Mesothelial cell of epicardium (in vitro differentiated cells): Measurements from ENCODE around the gene ST6GALNAC6. TPM values are rescaled to one million over a fixed set of nuclear protein-coding genes. Genes with fewer than 3 reads are reported as not detected.
A peak's percentile ranks its signal among the peaks of the same experiment; 100 is the strongest.

ENCODE experiments used
- DNase-seq, 2 experiments: peaks; one replicate each; pipeline ENCODE4 v3.0.0; 2021; ENCODE audit warnings: low spot score in 2 of 2; ENCODE audit not compliant: unreplicated experiment in 2 of 2
- H3K27ac Mint-ChIP-seq: 2 replicates; pipeline ENCODE4 v1.8.0; 2021; ENCODE audit warnings: mixed read lengths
- H3K27me3 Mint-ChIP-seq: 2 replicates; pipeline ENCODE4 v1.8.0; 2021; ENCODE audit warnings: low read depth, mixed read lengths
- H3K36me3 Mint-ChIP-seq: 2 replicates; pipeline ENCODE4 v1.8.0; 2021; ENCODE audit warnings: mixed read lengths
- H3K4me1 Mint-ChIP-seq: 2 replicates; pipeline ENCODE4 v1.8.0; 2021; ENCODE audit warnings: mixed read lengths
- H3K4me3 Mint-ChIP-seq: 2 replicates; pipeline ENCODE4 v1.8.0; 2021; ENCODE audit warnings: mild to moderate bottlenecking, moderate library complexity, mixed read lengths
- H3K9me3 Mint-ChIP-seq: 2 replicates; pipeline ENCODE4 v1.8.0; 2021; ENCODE audit warnings: mixed read lengths
- CTCF ChIP-seq: fragments of 200-600 bp; sonication (generic); IDR thresholded peaks from one replicate; pipeline ENCODE4 v1.5.0; 2021; ENCODE audit warnings: antibody characterized with exemption; ENCODE audit not compliant: unreplicated experiment
- total RNA-seq: library from RNA; stranded (reverse); gene quantifications from 3 replicates; pipeline ENCODE4 v1.2.1, GENCODE V29; 2021

Gene ST6GALNAC6
- total RNA-seq, 1 donor from 2014 or later = 34.2 TPM

- TF ChIP-seq CTCF = no peak
- Mint-ChIP-seq H3K9me3 (no peaks in the 10 kb centered on the region), H3K4me3 (no peak overlapping the region), H3K36me3 (no peaks in the 10 kb centered on the region), H3K4me1 (peaks cover 17% of the 10 kb centered on the region), H3K27ac (no peak overlapping the region), H3K27me3 (no peaks in the 10 kb centered on the region)
- no peak for DNase-seq
Observed at GRCh38 chr9:127860260-127860659, 39.1 kb downstream of the ST6GALNAC6 start.

- no peaks in the 10 kb centered on the region for H3K36me3 Mint-ChIP-seq
- H3K27me3 Mint-ChIP-seq = no peaks in the 10 kb centered on the region
- H3K4me3 Mint-ChIP-seq = no peak overlapping the region
- peaks cover 16% of the 10 kb centered on the region for H3K4me1 Mint-ChIP-seq
- H3K9me3 Mint-ChIP-seq = no peaks in the 10 kb centered on the region
- no peak for TF ChIP-seq CTCF
- peak overlapping the region; percentile 75 for H3K27ac Mint-ChIP-seq
- no peak for DNase-seq
Observed at GRCh38 chr9:127858041-127858512, 41.3 kb downstream of the ST6GALNAC6 start.

GRCh38 chr9:127857278-127857677, 42.1 kb downstream of the ST6GALNAC6 start:
- Mint-ChIP-seq H3K4me3 (no peak overlapping the region), H3K36me3 (no peaks in the 10 kb centered on the region), H3K4me1 (peaks cover 12% of the 10 kb centered on the region), H3K27me3 (no peaks in the 10 kb centered on the region), H3K27ac (no peak overlapping the region), H3K9me3 (no peaks in the 10 kb centered on the region)
- TF ChIP-seq CTCF = no peak
- no peak for DNase-seq

- no peak for DNase-seq
- Mint-ChIP-seq H3K27me3 (no peaks in the 10 kb centered on the region), H3K27ac (no peak overlapping the region), H3K4me1 (peaks cover 12% of the 10 kb centered on the region), H3K4me3 (no peak overlapping the region), H3K9me3 (no peaks in the 10 kb centered on the region), H3K36me3 (no peaks in the 10 kb centered on the region)
- TF ChIP-seq CTCF = no peak
Observed at GRCh38 chr9:127856729-127857116, 42.7 kb downstream of the ST6GALNAC6 start.

GRCh38 chr9:127856094-127856728, 43.2 kb downstream of the ST6GALNAC6 start:
- Mint-ChIP-seq H3K9me3 (no peaks in the 10 kb centered on the region), H3K27ac (no peak overlapping the region), H3K4me3 (no peak overlapping the region), H3K27me3 (no peaks in the 10 kb centered on the region), H3K4me1 (peaks cover 12% of the 10 kb centered on the region), H3K36me3 (no peaks in the 10 kb centered on the region)
- TF ChIP-seq CTCF = no peak
- DNase-seq = no peak

- TF ChIP-seq CTCF = no peak
- Mint-ChIP-seq H3K36me3 (no peaks in the 10 kb centered on the region), H3K4me1 (peaks cover 12% of the 10 kb centered on the region), H3K4me3 (no peak overlapping the region), H3K27me3 (no peaks in the 10 kb centered on the region), H3K27ac (no peak overlapping the region), H3K9me3 (no peaks in the 10 kb centered on the region)
- DNase-seq = no peak
Observed at GRCh38 chr9:127855522-127855921, 43.9 kb downstream of the ST6GALNAC6 start.
